Measurements from ENCODE around the gene ATP8A2.

ATP8A2 gene

GRCh38 chr13:25980255-25980654, 608.5 kb downstream of the ATP8A2 start:
- ATAC-seq: no peak

- no peak for ATAC-seq
These were observed 609.3 kb downstream of the ATP8A2 start for GRCh38 chr13:25981060-25981459.

- ATAC-seq: no peak
These were observed 611.1 kb downstream of the ATP8A2 start for GRCh38 chr13:25982907-25983306.

- no peak for ATAC-seq
These were observed 616.2 kb downstream of the ATP8A2 start for GRCh38 chr13:25987987-25988386.

DNA sequence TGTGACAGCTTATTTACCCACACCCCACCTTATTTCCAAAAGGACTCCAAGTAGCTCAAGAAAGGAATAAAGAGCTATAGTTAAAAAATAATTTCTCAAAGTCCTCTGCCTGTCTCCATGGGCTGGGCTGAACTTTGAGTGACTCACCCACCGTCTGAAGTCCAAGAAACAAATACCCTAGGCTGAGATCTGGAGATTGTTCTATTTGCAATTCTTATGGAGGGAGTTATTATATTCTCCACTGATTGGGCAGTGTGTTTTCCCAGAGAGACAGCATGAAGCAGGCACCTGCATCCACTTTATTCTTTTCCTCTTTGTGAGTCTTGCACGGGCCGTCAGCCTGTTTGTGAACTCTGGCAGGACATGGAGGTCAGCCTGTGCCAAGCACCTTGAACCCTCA, 616.9 kb downstream of the ATP8A2 start:
- no peak for ATAC-seq

DNA sequence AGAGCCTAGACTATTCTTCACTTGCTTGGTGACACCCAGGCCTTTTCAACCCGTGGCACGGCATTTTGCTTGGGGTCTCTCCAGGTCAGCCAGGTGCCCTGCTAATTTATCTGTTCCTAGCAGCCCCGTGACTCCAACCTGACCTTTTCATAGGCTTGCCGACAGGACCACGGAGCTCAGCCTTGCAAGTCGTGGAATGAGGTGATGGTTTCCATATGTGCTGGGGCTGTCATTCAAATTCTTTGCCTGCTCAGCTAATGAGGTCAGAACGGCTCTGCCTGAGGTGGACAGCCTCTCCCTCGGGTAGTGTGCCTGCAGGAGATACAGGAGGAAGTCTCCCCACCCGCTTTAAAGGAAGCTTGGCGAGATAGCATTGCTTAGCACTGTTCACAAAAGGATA, 619.0 kb downstream of the ATP8A2 start:
- ATAC-seq: no peak

DNA sequence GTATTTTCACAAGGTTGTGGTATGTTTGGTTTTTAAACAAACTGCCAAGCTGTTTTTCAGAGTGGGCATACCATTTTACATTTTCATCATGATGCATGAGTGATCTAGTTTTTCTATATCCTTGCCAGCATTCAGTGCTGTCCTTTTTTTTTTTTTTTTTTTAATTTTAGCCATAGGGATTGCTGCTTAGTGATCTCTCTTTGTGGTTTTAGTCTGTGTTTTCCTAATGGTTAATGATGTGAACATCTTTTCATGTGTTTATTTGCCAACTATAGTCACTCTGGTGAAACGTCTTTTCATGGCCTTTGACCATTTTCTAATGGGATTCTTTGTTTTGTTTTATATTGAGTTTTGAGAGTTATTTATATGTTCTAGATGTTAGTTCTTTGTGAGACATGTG, 620.3 kb downstream of the ATP8A2 start:
- ATAC-seq: no peak

DNA sequence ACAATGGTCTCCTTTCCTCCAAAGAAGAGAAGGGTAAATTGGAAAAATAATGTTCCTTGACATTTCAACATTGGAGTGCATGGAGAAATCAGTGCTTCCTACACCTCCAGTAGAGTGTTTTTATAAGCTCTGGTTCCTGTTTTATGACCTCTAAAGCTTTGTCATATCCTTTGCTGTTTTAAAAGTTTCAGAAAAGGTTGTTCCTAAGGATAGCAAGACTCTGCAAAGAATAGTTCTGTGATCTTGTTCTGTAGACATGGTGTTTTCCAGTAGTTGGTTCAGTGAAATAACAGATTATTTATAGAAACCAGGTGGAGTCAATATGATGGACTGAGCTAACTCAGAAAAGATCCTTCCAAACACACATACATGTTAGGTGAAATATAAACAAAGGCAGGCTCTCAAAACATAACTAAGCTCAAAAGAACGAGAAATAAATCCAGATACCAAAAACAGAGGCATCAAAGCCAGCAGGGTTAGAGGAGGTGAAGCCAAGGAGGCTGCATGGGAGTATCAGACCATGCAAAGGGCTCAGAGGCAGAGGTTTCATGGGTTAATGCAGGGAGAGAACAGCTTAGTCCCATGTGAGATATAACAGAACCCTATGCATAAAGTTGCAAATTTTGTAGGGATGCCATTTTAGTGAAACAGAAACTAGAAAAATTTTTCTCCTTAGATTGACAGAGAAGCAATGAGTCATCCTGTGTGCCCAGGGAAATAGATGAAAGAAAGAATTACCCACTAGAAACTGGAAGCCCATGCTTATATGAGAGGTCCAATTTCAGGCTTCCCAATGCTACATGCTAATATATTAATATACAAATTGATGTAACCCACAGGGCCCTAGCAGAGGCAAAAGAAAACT, 635.7 kb downstream of the ATP8A2 start:
- ATAC-seq: peak in 1 of 2 donors; percentile 13

DNA sequence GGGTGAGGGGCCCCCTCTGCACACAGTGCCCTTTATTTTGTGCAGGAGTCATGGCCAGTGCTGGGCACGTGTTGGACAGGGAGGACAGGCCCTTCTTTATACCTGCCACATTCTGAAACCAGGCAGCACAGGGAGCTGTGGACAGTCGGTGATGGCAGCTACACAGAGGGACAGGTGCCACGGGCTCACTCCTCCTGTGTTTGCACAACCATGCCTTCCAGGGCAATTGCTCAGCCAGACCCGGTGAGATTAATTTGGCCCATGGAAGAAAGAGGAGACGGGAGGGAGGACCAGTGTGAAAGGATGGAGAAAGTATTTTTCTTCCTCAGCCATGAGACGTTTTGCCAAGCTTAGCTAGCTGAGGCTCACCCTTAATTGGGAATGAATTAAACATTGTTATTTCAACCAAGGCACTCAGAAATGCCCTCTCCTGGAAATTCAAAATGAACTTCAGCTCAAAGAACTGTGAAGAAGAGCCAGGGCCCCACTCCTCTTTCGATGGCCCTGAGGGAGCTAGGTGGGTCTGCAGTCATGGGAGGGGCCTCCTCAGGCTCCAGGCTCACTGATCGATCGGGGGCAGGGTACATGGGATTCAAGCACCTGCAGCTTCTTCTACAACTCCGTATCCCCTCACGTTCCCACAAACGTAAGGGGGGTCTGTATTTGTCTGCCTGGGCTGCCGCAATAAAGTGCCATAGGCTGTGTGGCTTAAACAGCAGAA, 638.9 kb downstream of the ATP8A2 start:
- ATAC-seq: no peak

GRCh38 chr13:26011208-26011573, 639.4 kb downstream of the ATP8A2 start:
- ATAC-seq: no peak

DNA sequence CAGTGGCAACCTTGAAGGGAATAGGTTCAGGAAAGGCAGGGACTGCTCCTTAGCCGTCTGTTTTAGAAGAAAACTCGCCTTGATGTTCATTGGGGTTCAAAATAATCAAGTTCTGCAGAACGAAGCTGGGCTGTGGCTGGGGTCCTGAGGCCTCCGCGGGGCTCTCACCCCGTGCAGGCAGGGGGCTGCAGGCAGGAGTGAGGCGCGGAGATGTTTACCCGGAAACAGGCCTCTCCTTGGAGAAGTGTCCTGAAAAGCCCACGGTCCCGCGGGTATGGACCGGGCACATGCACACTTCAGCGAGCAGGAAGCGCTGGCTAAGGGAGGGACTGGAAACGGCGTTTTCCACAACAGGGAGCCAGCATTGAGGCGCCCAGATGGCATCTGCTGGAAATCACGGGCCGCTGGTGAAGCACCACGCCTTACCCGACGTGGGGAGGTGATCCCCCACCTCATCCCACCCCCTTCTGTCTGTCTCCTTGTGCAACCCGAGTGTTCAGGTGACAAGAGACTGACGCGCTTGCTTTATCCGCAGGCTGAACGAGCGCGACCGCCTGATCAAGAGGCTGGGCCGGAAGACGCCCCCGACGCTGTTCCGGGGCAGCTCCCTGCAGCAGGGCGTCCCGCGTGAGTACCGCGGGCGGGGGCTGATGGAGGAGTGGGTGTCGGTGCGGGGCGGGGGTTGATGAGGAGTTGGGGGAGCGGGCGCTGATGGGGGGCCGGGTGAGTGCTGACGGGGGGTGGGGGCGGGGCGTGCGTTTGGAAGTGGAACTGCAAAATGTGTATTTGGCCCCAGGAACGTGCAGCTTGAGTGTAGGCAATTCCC, 640.4 kb downstream of the ATP8A2 start:
- peak; percentile 71 to 81 for ATAC-seq

DNA sequence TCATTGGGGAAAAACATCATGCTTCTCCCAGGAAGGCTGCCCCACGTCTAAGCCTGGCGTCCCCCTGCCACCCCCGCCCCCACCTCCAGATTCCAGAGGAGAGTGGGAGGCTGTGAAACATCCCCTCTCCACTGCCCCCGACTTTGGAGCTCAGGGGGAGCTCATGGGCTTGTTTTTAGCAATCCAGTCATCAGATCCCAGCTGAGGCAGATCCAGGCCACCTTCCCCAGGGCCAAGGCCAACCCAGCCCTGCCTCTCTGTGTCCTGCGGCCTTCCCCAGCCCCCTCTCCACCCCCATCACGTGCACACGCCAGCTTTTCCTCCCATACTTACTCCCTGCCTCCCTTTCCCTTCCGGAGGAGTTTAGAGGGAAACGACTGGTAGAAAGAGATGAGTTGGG, 641.2 kb downstream of the ATP8A2 start:
- no peak for ATAC-seq

- no peak for ATAC-seq
These were observed 643.7 kb downstream of the ATP8A2 start for GRCh38 chr13:26015271-26016125.

DNA sequence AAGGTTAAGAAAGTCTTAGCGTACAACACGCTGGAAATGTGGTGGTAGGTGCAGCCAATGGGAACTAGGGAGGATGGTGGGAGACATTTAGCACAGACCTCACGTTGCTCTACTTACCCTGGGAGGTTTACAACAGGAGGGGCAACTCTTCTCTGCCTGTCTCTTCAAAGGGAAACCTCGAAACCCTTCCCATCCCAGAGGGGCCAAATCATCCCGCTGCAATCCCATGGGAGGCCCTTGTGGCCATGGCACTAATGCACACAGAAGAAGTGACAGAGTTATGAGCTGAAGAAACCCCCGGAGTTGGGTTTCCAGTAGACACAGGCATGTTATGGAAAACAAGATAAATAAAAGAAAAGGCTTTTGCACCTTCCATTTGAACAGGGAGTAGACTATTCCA, 644.4 kb downstream of the ATP8A2 start:
- no peak for ATAC-seq

- ATAC-seq: no peak
These were observed 645.6 kb downstream of the ATP8A2 start for GRCh38 chr13:26017196-26017921.

DNA sequence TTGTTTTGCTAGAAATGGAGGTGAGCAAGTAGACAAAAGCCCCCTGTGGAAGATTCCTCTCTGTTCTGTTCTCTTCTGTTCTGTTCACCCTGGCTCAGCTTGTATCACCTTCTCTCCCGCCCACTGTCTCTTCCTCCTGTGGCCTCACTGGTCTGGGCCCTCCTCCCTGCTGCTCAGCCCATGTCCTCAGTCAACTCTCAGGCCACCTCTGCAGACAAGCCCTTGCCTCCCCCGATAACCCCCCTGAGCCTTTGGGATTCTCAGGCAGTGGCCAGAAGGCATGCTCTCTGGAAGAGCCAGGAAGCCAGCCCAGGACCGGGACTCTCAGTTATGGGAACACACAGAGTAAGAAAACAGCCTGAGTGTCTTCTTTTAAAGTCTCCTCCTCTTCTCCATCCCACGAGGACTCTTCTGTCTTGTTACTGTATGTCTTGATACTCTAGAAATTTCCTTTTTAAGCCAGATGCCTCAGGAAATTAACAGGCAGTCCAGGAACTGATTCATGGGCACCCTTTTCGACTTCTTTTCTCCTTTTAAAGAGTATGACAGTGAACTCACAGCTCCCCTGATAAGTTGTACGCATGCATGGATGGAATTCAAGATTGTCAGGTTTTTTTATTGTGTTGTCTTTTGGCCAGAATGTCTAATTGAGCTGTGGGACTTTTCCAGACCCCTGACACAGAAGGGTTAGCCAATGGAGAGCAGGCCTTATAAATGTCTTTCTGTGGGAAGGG, 646.3 kb downstream of the ATP8A2 start:
- ATAC-seq: no peak

GRCh38 chr13:26019251-26019650, 647.5 kb downstream of the ATP8A2 start:
- ATAC-seq: no peak

GRCh38 chr13:26019881-26020870, 648.4 kb downstream of the ATP8A2 start:
- no peak for ATAC-seq

GRCh38 chr13:26020891-26021290, 649.1 kb downstream of the ATP8A2 start:
- ATAC-seq: no peak

GRCh38 chr13:26021516-26021915, 649.7 kb downstream of the ATP8A2 start:
- no peak for ATAC-seq
